HG03280 (cell line): Measurements from ENCODE around the gene PRF1.
"Not testable (repeated sequence)": the region's sequence is repeated elsewhere in the genome, so short reads cannot be mapped to it uniquely, and the experiment has no call there.

Source experiments
- ATAC-seq: cut with Tn5 transposase; IDR thresholded peaks from one replicate; pipeline ENCODE4 v1.9.1; 2021; ENCODE audit warnings: mild to moderate bottlenecking, moderate library complexity; ENCODE audit not compliant: unreplicated experiment

PRF1 gene

GRCh38 chr10:70602665-70603448, at the start of gene PRF1:
TSS of gene PRF1 (minus strand) at chr10:70602741. CDS start at chr10:70600902, 1,839 bp downstream.
- no peak for ATAC-seq

DNA sequence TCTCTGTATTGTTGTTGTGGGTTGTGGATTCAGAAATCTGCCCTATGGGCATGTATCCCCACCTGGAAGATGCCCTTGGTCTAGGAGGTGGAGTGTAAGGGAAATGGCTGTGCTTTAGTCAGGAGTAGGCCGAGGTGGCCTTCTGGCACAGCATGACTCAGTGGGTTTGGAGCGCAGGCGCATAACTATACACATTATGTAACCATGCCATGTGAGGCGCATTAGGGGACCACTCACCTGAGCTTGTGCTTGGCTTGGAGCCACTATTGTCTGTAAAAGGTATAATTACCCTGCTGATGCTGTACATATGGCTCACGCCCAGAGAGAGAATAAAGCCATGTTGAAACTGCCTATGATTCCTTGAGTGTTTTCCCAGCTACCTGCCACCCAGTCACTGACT, 49.1 kb upstream of the PRF1 start:
- ATAC-seq = no peak

GRCh38 chr10:70650718-70651117, 48.2 kb upstream of the PRF1 start:
- ATAC-seq = no peak

- ATAC-seq = no peak
These were observed 47.6 kb upstream of the PRF1 start for GRCh38 chr10:70650104-70650503.

DNA sequence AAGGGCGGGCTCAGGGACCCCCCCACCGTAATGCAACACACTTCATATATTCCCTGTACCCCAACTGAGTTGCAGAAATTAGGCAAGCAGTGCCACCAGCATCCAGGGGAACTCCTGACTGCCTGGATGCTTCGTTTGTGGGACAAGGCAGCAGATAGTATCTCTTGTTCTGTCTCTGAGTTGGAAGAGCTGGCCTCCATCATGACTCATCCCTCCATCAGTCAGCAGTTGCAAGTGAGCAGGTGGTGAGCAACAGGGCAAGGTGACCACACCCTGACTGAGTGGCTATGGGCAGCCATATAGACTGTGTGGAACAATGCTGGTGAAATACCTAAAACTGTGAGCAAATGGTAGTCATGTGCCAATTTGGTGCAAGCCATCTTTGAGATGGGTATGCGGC, 47.0 kb upstream of the PRF1 start:
- ATAC-seq = no peak

- ATAC-seq = no peak
These were observed 45.9 kb upstream of the PRF1 start for GRCh38 chr10:70648427-70648826.

DNA sequence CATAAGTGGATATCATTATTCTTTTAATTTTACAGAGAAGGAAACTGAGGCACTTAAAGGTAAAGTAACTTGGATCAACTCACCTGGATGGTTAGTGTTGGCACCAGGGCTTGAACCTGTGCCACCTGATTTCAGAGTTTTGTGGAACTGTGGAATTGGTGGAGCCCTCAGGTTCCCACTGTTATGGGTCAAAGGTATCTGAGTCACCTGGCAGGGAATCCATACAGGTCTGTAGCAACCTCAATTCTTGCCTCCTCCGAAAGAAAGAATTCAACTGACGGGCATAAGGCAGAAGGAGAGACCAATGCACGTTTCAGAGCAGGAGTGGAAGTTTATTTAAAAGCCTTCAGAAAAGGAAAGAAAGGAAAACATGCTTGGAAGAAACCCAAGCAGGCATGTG, 44.5 kb upstream of the PRF1 start:
- ATAC-seq = no peak

GRCh38 chr10:70644959-70645358, 42.4 kb upstream of the PRF1 start:
- not testable (repeated sequence) for ATAC-seq

DNA sequence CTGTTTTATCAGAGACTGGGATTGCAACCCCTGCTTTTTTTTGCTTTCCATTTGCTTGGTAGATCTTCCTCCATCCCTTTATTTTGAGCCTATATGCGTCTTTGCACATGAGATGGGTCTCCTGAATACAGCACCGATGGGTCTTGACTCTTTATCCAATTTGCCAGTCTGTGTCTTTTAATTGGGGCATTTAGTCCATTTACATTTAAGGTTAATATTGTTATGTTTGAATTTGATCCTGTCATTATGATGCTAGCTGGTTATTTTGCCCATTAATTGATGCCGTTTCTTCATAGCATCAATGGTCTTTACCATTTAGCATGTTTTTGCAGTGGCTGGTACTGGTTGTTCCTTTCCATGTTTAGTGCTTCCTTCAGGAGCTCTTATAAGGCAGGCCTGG, 40.7 kb upstream of the PRF1 start:
- not testable (repeated sequence) for ATAC-seq

DNA sequence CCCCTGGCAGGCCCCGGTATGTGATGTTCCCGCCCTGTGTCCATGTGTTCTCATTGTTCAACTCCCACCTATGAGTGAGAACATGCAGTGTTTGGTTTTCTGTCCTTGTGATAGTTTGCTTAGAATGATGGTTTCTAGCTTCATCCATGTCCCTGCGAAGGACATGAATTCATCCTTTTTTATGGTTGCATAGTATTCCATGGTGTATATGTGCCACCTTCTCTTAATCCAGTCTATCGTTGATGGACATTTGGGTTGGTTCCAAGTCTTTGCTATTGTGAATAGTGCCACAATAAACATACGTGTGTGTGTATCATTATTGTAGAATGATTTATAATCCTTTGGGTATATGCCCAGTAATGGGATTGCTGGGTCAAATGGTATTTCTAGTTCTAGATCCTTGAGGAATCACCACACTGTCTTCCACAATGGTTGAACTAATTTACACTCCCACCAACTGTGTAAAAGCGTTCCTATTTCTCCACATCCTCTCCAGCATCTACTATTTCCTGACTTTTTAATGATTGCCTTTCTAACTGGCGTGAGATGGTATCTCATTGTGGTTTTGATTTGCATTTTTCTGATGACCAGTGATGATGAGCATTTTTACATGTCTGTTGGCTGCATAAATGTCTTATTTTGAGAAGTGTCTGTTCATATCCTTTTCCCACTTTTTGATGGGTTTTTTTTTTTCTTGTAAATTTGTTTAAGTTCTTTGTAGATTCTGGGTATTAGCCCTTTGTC, 37.3 kb upstream of the PRF1 start:
- ATAC-seq = not testable (repeated sequence)

DNA sequence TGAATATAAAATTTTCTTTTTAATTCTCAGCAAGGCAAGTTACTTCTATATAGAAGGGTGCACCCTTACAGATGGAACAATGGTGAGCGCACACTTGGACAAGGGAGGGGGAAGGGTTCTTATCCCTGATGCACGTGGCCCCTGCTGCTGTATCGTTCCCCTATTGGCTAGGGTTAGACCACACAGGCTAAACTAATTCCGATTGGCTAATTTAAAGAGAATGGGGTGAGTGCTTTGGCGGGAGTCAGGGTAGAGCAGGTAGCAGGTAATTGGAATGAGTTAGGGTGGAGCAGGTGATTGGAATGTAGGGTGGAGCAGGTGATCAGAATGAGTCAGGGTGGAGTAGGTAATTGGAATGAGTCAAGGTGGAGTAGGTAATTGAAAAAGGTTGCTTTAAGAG, 32.0 kb upstream of the PRF1 start:
- not testable (repeated sequence) for ATAC-seq

DNA sequence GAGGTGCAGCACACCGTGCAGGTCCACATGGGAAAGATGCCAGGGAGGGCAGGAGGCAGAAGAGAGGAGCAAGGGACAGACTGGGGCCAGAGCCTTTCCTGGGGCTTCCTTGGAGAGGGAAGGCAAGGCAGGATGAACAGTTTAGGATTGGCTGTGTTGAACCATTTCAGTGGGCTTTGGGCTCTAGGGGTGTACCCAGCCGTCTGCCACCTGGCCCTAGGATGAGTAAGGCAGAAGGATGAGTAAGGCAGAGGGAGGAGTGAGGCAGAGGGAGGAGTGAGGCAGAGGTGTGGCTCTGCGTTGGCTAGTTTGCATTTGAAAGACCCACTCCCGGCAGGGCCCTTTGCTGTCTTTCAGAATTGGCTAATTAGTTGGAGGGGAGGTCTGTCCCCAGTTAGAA, 31.5 kb upstream of the PRF1 start:
- ATAC-seq = no peak

DNA sequence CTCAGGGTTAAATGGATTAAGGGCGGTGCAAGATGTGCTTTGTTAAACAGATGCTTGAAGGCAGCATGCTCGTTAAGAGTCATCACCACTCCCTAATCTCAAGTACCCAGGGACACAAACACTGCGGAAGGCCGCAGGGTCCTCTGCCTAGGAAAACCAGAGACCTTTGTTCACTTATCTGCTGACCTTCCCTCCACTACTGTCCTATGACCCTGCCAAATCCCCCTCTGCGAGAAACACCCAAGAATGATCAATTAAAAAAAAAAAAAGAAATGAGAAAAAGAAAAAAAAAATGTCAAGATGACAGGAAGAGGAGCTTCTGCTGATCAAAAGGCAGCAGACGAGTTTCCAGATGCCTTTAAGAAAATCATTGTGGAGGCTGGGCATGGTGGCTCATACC, 29.2 kb upstream of the PRF1 start:
- ATAC-seq = not testable (repeated sequence)

- no peak for ATAC-seq
These were observed 26.8 kb upstream of the PRF1 start for GRCh38 chr10:70629338-70629737.

GRCh38 chr10:70626056-70626455, 23.5 kb upstream of the PRF1 start:
- ATAC-seq = no peak

- no peak for ATAC-seq
These were observed 20.7 kb upstream of the PRF1 start for GRCh38 chr10:70622981-70623844.

- no peak for ATAC-seq
These were observed 20.0 kb upstream of the PRF1 start for GRCh38 chr10:70622541-70622940.

DNA sequence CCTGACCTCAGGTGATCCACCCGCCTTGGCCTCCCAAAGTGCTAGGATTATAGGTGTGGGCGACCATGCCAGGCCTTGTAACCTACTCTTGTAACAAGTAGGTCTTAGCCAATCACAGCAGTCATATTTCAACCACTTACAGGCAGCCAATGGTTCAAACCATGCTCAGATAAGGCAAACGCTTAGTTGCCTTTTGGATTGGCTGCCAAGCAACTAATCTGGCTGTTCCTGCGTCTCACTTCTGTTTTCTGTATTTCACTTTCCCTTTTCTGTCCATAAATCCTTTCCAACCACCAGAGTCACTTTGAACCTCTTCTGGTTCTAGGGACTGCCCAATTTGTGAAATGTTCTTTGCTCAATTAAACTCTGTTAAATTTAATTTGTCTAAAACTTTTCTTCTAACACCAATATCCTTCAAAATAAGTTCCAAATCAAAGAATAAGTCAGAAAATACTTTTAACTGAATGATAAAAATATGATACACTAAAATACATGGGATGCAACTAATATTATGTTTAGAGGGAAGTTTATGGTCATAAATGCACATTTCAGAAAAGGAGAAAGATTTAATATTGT, 19.1 kb upstream of the PRF1 start:
- no peak for ATAC-seq

DNA sequence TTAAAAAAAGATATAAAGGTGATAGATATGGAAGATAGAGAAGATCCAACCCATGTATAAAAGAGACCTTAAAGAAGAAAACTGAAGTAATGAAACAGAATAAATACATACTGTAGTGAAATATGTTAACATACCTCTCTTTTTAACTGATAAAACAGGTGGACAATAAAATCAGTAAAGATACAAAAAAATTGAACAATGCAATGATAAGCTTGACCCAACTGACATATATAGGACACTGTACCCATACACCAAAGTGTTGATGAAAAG, 17.4 kb upstream of the PRF1 start:
- ATAC-seq = no peak

DNA sequence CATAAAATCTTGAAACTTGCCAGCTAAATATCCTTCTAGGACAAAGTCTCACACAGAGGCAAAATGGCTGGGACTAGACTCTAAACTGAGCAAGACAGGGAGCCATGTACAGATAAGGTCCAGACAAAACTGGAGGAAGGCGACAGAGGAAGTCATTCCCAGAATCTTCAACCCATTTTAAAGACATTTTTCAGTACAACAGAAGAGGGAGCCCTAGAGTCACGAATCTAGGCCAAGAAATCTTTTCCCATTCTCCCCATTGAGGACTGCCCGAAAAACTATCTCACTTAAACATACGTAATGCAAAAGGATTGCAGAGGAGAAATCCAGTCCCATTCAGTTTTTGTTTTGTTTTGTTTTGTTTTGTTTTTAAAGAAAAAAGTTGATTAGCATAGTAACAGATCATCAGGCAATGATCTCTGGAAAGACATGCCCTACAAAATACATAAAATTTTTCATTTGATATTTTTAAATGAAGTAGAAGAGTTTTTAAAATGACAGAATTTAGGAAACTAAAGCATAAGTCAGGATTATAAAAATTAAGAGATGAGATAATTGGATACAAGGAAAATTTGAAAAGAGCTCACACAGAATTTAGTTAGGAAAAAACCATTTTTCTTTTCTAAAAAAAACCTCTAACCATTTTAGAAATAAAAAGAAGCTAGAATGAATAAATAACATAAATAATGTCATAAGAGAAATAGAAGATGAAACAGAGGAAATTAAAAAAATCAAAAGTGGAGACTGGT, 16.9 kb upstream of the PRF1 start:
- no peak for ATAC-seq

- ATAC-seq = no peak
These were observed 16.1 kb upstream of the PRF1 start for GRCh38 chr10:70618663-70619062.
